Tibial nerve (tissue), 4 donors: ENCODE data around the gene WDR64.

Source experiments
- EP300 ChIP-seq, 2 donors: sonication (generic); formaldehyde crosslinking; IDR thresholded peaks; one replicate each; pipeline ENCODE4 v1.6.1; 2017; ENCODE audit warnings: antibody characterized with exemption in 2 of 2, mild to moderate bottlenecking in 1 of 2
- POLR2A ChIP-seq, 2 donors: fragments of 450-650 bp; IDR thresholded peaks; one replicate each; pipeline ENCODE4 v1.6.1; 2017; ENCODE audit warnings: antibody characterized with exemption in 2 of 2, mild to moderate bottlenecking in 2 of 2, moderate library complexity in 2 of 2
- TF ChIP-seq, protein P1 (sequence below), 5 experiments: fragments of 200-600 bp in 3 of 5; fragments of 450-650 bp in 2 of 5; sonication (generic) in 3 of 5; IDR thresholded peaks; one replicate each; pipeline ENCODE4 v1.5.1; 2016 to 2019; ENCODE audit warnings: antibody characterized with exemption in 5 of 5, mild to moderate bottlenecking in 3 of 5, moderate library complexity in 2 of 5

DNA sequence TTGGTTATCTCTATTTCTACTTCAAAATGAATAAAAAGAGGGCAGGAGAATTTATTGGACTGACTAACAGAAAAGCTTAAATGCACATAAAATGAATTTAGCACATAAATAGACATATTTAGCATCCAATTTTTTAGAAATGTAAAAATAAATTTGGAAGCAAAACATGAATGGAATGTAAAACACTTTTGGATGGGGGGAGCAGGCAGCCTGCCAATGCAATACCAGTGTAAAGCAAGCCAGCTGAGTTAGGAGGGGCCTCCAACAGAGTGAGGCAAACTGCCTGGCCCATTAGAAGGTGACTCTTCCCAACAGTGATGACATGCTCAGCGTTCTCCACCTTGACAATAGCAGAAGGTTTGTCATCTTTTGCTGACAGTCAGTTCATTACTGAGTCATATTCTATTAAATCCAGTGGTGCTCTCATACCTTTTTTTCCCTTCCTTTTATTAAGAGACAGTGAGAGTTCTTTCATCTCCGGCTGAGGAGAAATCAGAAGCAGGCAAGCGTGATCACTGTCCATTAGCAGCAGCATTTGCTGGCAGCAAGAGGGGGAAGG lies 176.5 kb downstream of the WDR64 start:
- TF ChIP-seq, protein P1, sequence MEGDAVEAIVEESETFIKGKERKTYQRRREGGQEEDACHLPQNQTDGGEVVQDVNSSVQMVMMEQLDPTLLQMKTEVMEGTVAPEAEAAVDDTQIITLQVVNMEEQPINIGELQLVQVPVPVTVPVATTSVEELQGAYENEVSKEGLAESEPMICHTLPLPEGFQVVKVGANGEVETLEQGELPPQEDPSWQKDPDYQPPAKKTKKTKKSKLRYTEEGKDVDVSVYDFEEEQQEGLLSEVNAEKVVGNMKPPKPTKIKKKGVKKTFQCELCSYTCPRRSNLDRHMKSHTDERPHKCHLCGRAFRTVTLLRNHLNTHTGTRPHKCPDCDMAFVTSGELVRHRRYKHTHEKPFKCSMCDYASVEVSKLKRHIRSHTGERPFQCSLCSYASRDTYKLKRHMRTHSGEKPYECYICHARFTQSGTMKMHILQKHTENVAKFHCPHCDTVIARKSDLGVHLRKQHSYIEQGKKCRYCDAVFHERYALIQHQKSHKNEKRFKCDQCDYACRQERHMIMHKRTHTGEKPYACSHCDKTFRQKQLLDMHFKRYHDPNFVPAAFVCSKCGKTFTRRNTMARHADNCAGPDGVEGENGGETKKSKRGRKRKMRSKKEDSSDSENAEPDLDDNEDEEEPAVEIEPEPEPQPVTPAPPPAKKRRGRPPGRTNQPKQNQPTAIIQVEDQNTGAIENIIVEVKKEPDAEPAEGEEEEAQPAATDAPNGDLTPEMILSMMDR (IDR thresholded peaks at IDR 0.05), result no peak
- TF ChIP-seq POLR2A (IDR thresholded peaks at IDR 0.05) (no peak), EP300 (IDR thresholded peaks at IDR 0.05) (no peak)
